GM12874 (cell line): ENCODE data around the gene ZFPM1.

ENCODE experiments used
- TF ChIP-seq, protein P1 (sequence below): IDR thresholded peaks from 2 replicates; pipeline ENCODE4 v1.5.1; 2011; ENCODE audit warnings: low read depth, mild to moderate bottlenecking, control low read depth, low read length, moderate library complexity; ENCODE audit not compliant: insufficient read depth

Gene ZFPM1

DNA sequence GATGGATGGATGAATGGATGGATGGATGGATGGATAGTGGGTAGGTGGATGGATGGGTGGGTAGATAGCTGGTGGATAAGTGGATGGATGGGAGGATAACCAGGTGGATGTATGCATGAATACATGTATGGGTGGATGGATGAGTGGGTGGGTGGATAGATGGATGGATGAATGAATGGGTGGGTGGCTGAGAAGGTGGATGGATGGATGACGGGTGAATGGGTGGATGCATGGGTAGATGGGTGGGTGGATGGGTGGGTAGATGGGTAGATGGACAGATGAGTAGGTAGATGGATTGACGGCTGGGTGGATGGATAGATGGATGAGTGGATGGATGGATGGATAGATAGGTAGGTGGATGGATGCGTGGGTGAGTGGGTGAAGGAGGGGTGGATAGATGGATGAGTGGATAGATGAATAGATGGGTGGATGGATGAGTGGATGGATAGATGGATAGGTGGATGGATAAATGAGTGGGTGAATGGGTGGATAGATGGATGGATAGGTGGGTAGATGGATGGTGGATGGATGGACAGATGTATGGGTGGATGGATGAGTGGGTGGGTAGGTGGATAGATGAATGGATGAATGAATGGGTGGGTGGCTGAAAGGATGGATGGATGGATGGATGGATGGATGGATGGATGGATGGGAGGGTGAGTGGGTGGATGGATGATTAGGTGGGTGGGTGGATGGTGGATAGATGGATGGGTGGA is 67.0 kb downstream of the ZFPM1 start:
- TF ChIP-seq, protein P1, sequence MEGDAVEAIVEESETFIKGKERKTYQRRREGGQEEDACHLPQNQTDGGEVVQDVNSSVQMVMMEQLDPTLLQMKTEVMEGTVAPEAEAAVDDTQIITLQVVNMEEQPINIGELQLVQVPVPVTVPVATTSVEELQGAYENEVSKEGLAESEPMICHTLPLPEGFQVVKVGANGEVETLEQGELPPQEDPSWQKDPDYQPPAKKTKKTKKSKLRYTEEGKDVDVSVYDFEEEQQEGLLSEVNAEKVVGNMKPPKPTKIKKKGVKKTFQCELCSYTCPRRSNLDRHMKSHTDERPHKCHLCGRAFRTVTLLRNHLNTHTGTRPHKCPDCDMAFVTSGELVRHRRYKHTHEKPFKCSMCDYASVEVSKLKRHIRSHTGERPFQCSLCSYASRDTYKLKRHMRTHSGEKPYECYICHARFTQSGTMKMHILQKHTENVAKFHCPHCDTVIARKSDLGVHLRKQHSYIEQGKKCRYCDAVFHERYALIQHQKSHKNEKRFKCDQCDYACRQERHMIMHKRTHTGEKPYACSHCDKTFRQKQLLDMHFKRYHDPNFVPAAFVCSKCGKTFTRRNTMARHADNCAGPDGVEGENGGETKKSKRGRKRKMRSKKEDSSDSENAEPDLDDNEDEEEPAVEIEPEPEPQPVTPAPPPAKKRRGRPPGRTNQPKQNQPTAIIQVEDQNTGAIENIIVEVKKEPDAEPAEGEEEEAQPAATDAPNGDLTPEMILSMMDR, result no peak

DNA sequence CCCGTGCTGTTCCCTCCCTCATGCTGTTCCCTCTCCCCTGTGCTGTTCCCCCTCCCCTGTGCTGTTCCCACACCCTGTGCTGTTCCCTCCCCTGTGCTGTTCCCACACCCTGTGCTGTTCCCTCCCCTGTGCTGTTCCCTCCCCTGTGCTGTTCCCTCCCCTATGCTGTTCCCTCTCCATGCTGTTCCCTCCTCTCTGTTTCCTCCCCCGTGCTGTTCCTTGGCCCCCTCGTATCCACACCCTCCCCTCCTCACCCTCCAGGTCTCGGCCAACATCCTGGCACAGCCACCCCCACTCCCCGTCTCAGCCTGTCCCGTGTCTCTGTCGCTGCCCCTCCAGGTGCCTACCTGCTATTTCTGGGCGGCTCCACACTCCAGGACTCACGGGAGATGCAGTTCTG is 68.6 kb downstream of the ZFPM1 start:
- TF ChIP-seq, protein P1, result no peak

DNA sequence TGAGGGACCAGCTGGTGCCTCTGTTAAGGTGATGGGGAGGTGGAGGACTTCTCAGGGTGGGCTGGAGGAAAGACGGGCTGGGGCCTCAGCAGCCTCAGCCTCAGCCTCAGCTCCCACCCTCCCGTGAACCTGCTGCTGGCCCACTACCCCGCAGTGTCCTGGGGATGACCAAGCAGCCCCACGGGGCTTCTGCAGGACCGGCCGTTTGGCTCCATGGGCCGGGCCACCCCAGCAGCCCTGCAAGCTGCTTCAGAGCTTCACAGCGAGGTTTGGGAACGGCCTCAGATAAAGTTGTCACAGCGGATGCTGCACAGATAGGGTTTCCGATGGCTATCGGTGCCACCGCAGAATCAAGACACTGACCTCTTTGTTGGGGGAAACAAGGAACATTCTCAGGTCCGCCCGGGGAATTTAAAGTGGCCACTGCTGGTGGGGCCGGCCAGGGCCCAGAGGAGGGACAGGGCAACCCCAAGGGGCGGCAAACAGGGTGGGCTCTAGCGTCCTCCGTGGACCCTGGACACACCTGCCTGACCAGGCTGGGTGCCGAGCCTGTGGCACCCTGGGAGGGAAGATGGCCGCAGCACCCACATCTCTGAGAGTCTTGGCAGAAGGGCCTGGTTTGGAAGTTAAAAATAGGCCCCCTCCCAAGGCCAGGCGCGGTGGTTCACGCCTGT is 69.3 kb downstream of the ZFPM1 start:
- TF ChIP-seq, protein P1, result no peak

DNA sequence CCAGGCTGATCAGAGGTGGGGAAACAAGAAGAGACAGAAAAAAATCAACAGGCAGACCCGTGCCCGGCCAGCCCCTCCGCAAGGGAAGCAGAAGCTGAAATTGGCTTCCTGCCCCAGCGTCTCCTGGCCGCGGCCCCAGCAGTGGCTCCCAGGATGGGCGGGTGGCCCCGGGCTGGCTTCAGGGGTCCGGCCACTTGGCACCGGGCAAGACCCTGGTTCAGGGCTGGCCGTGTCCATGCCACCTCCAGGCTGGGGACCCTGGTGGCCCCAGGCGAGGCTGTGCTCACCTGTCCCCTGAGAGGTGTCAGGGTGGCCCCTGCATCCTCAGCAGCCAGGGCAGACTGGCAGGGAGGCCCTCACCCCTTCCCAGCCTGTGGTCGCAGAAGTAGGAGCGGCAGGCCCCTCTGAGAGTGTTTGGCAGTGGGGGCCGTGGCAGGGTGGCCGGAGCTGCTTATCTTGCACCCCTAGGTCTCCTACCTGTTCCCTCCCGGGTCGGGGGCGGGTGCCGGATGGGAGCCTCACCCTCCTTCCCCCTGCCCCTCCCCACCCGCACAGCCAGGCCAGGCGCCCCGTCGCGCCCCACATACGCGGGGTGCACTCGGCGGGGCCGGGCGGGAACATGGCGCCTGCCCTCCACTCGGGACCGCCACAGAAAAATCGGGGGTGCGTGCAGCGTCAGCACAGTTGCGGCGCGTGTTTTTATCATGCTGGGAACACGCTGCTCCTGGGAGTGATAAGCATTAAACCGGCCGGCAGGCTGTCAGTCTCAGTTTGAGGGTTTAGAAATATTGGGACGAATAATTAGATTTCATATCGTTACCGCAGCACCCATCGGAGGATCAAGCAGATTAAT is 70.5 kb downstream of the ZFPM1 start:
- TF ChIP-seq, protein P1, result no peak

DNA sequence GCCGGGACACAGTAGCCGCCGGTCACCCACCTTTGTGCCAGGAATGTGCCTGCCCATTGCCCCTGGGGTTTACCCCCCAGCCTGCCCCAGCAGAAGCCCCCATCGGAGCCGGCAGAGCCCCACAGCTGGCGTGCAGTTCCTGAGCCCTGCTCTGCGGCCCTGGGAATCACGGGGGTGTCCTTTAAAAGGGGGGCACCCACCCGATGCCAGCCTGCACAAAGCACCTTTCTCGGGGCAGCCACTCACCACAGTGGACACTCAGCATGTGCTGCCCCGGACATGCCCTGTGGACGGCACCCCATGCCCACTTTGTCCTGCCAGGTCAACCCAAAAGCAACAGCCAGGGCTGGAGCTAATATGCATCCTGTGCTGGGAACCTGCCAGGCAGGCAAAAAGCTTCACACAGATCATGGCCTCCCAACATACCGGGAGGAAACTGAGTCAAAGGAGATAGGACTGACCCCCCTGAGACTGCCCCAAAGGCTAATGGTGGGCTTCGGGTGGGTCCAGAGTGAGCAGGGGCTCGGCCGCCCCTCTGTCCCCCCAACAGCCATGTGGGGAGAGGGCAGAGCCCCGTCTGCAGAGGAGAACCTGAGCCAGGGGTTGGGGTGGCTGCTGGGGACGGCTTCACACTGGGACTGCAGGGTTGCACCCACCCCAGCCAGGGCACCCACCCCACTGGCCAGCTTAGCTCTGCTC is 71.3 kb downstream of the ZFPM1 start:
- TF ChIP-seq, protein P1, result no peak

DNA sequence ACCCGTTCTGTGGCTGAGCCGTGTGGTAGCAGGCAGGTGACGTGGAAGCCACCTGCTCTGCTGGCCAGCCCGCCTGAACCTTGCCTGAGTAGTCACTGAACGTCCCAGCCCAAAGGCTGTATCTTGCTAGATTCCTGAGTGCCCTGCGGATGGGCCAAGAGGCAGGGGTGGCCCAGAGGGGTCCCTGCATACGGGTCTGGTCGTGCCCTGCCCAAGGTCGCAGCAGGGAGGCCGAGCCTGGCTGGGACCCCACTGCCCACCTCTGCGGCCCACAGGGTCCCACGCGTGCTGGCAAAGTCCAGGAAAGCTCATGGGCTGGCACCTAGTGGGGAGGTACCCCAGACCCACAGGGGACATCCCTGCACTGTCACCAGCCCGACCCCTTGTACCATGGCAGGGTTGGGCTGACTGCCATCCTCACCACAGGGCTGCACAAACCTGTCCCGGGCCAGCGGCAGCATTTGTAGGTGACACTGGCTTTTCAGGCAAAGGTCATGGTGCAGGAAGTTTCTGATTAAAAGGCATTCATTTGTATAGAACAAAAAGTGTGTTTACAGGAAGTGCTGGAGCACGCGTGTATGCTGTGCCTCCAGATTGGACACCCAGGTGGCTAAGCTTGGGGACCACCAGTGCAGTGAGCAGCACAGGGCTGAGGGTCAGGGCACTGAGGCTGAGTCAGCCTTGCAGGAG is 72.0 kb downstream of the ZFPM1 start:
- TF ChIP-seq, protein P1, result no peak
